HCT116 (cell line): ENCODE results near the gene PIGN. TPM values are rescaled to one million over a fixed set of nuclear protein-coding genes. Genes with fewer than 3 reads are reported as not detected.

Experiments
- ATAC-seq: fragments of 200-7000 bp; cut with Tn5 transposase; 2 replicates; pipeline ENCODE4 v1.9.1; 2020; ENCODE audit warnings: mild to moderate bottlenecking, moderate library complexity
- BruUV-seq: library from RNA; stranded (reverse); fragments of 400-500 nt; replicated peaks from 2 replicates; lab custom pipeline; 2021; lab: Mats Ljungman, UMichigan
- CTCF ChIA-PET: fragments of 300-600 bp; sonication (Branson Sonifier 250); formaldehyde crosslinking; loops from one replicate; lab custom pipeline; 2021; ENCODE audit warnings: antibody characterized with exemption; lab: Charles Lee
- POLR2A ChIA-PET: fragments of 300-600, 350-600 bp; sonication (Branson Sonifier 250); formaldehyde crosslinking; loops from one replicate; lab custom pipeline; 2021; ENCODE audit warnings: antibody characterized with exemption; lab: Charles Lee
- RAD21 ChIA-PET, 2 experiments: fragments of 300-600 bp; sonication (Branson Sonifier 250); formaldehyde crosslinking; loops; one replicate each; lab custom pipeline; 2023; ENCODE audit warnings: low total read pairs in 2 of 2; ENCODE audit not compliant: uncharacterized antibody in 2 of 2, unreplicated experiment in 2 of 2, low non-redundant PET in 1 of 2; lab: Charles Lee
- DNase-seq: peaks from one replicate; pipeline ENCODE4 v3.0.0-alpha.2; 2010; ENCODE audit warnings: low read depth, low spot score
- H2AFZ ChIP-seq: fragments of 200-600 bp; shearing (Covaris generic), sonication (generic); 2 replicates; pipeline ENCODE4 v1.6.1; 2017; ENCODE audit warnings: low read depth, mixed run types, mixed read lengths, antibody characterized with exemption, low read length; ENCODE audit not compliant: poor library complexity, severe bottlenecking
- H3K27ac ChIP-seq: 2 replicates; pipeline ENCODE4 v1.5.1; 2012; ENCODE audit warnings: low read depth, low read length
- H3K27me3 ChIP-seq: fragments of 200-600 bp; sonication (generic); 2 replicates; pipeline ENCODE4 v1.6.1; 2016; ENCODE audit warnings: mixed run types, low read length, mixed read lengths; ENCODE audit not compliant: insufficient read depth
- H3K36me3 ChIP-seq, 2 experiments: fragments of 200-500 bp in 1 of 2; fragments of 200-600 bp in 1 of 2; sonication (Bioruptor generic) in 1 of 2; sonication (generic) in 1 of 2; 2 replicates each; pipeline versions ENCODE4 v1.5.1 to v1.6.1; 2014 to 2016; ENCODE audit warnings: low read length in 2 of 2, inconsistent platforms in 1 of 2, mixed read lengths in 1 of 2, mixed run types in 1 of 2; ENCODE audit not compliant: insufficient read depth in 2 of 2, control insufficient read depth in 1 of 2
- H3K4me1 ChIP-seq, 2 experiments: fragments of 200-600 bp in 1 of 2; sonication (generic) in 1 of 2; 2 replicates each; pipeline versions ENCODE4 v1.5.1 to v1.6.1; 2012 to 2017; ENCODE audit warnings: low read length in 2 of 2, inconsistent platforms in 1 of 2, mild to moderate bottlenecking in 1 of 2, mixed read lengths in 1 of 2, mixed run types in 1 of 2, moderate library complexity in 1 of 2; ENCODE audit not compliant: insufficient read depth in 2 of 2, control insufficient read depth in 1 of 2
- H3K4me2 ChIP-seq: fragments of 200-600 bp; sonication (generic); 2 replicates; pipeline ENCODE4 v1.6.1; 2017; ENCODE audit warnings: mixed run types, low read length, mixed read lengths
- H3K4me3 ChIP-seq, 2 experiments: fragments of 200-600 bp in 1 of 2; sonication (generic) in 1 of 2; replicated peaks in 1 of 2; 2 replicates each; pipeline ENCODE4 v1.5.1; 2011 to 2016; ENCODE audit warnings: low read length in 2 of 2, control low read depth in 1 of 2, low read depth in 1 of 2, mild to moderate bottlenecking in 1 of 2, mixed read lengths in 1 of 2, mixed run types in 1 of 2
- H3K79me2 ChIP-seq: fragments of 200-600 bp; sonication (generic); 2 replicates; pipeline ENCODE4 v1.6.1; 2017; ENCODE audit warnings: mild to moderate bottlenecking, mixed run types, low read length, moderate library complexity, mixed read lengths; ENCODE audit not compliant: insufficient read depth
- H3K9ac ChIP-seq: fragments of 200-600 bp; sonication (generic); 2 replicates; pipeline ENCODE4 v1.6.1; 2016; ENCODE audit warnings: low read length, mixed read lengths
- H3K9me2 ChIP-seq: fragments of 200-600 bp; sonication (generic), shearing (Covaris generic); 2 replicates; pipeline ENCODE4 v1.6.1; 2017; ENCODE audit warnings: mixed run types, mild to moderate bottlenecking, moderate library complexity; ENCODE audit not compliant: insufficient read depth
- H3K9me3 ChIP-seq, 2 experiments: fragments of 200-500 bp in 1 of 2; fragments of 200-600 bp in 1 of 2; sonication (Bioruptor generic) in 1 of 2; sonication (generic) in 1 of 2; 2 replicates each; pipeline ENCODE4 v1.6.1; 2014 to 2017; ENCODE audit warnings: low read length in 2 of 2, mixed read lengths in 2 of 2, inconsistent platforms in 1 of 2, low read depth in 1 of 2, mild to moderate bottlenecking in 1 of 2, mixed run types in 1 of 2, moderate library complexity in 1 of 2; ENCODE audit not compliant: control insufficient read depth in 1 of 2, insufficient read depth in 1 of 2
- H4K20me1 ChIP-seq: fragments of 200-600 bp; sonication (generic), shearing (Covaris generic); 2 replicates; pipeline ENCODE4 v1.6.1; 2017; ENCODE audit warnings: mixed run types, mild to moderate bottlenecking, moderate library complexity; ENCODE audit not compliant: insufficient read depth
- EZH2 ChIP-seq: fragments of 200-600 bp; sonication (generic); IDR thresholded peaks from 2 replicates; pipeline ENCODE4 v1.6.1; 2017; ENCODE audit warnings: antibody characterized with exemption, mixed run types
- EZH2phosphoT487 ChIP-seq: fragments of 200-600 bp; IDR thresholded peaks from 2 replicates; pipeline ENCODE4 v1.6.1; 2018; ENCODE audit warnings: antibody characterized with exemption, borderline replicate concordance
- RAD21 ChIP-seq: IDR thresholded peaks from 2 replicates; pipeline ENCODE4 v1.6.1; 2012; ENCODE audit warnings: low read depth, mild to moderate bottlenecking
- SIN3A ChIP-seq: IDR thresholded peaks from 2 replicates; pipeline ENCODE4 v1.6.1; 2012; ENCODE audit warnings: low read depth
- TCF7L2 ChIP-seq: IDR thresholded peaks from 2 replicates; pipeline ENCODE4 v1.7.0; 2011; ENCODE audit warnings: borderline replicate concordance, inconsistent platforms; ENCODE audit not compliant: insufficient read depth, insufficient read length; ENCODE audit errors: extremely low read depth
- ZFX ChIP-seq: fragments of 450-650 bp; IDR thresholded peaks from 2 replicates; pipeline ENCODE4 v1.6.1; 2017
- intact Hi-C: fragments of 100-400 bp; cut with micrococcal nuclease; formaldehyde crosslinking; loops from 2 replicates; pipeline ENCODE4 v1.10.0; 2022
- total RNA-seq: library from RNA; stranded (reverse); gene quantifications from one replicate; pipeline ENCODE4 v1.2.1, GENCODE V29; 2021; ENCODE audit not compliant: unreplicated experiment
- TF ChIP-seq, protein P1 (sequence below): IDR thresholded peaks from 2 replicates; pipeline ENCODE4 v1.6.1; 2012; ENCODE audit warnings: low read depth

Gene PIGN
- total RNA-seq, 1 experiment from 2014 or later, result 12.2 TPM

DNA sequence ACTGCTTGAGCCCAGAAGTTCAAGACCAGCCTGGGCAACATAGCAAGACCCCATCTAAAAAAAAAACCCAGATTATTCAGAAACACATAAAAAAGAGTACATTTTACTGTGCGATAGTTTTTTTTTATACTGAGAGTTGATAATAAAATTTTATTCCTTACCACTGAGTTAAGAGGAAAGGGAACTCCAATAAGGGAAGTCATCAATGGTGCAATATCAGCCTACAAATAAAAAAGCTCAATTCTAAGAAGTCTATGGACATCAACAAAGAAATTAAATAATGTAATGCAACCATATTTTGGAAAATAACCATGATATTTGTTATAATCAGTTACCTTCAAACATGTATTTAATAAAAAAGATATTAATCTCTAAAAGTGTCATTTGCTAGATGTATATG is 46.6 kb downstream of the PIGN start:
- intact Hi-C loops, result no loop called here
- TF ChIP-seq ZFX (no peak), RAD21 (no peak), EZH2phosphoT487 (no peak), EZH2 (no peak), SIN3A (no peak), TCF7L2 (no peak)
- TF ChIP-seq, protein P1, sequence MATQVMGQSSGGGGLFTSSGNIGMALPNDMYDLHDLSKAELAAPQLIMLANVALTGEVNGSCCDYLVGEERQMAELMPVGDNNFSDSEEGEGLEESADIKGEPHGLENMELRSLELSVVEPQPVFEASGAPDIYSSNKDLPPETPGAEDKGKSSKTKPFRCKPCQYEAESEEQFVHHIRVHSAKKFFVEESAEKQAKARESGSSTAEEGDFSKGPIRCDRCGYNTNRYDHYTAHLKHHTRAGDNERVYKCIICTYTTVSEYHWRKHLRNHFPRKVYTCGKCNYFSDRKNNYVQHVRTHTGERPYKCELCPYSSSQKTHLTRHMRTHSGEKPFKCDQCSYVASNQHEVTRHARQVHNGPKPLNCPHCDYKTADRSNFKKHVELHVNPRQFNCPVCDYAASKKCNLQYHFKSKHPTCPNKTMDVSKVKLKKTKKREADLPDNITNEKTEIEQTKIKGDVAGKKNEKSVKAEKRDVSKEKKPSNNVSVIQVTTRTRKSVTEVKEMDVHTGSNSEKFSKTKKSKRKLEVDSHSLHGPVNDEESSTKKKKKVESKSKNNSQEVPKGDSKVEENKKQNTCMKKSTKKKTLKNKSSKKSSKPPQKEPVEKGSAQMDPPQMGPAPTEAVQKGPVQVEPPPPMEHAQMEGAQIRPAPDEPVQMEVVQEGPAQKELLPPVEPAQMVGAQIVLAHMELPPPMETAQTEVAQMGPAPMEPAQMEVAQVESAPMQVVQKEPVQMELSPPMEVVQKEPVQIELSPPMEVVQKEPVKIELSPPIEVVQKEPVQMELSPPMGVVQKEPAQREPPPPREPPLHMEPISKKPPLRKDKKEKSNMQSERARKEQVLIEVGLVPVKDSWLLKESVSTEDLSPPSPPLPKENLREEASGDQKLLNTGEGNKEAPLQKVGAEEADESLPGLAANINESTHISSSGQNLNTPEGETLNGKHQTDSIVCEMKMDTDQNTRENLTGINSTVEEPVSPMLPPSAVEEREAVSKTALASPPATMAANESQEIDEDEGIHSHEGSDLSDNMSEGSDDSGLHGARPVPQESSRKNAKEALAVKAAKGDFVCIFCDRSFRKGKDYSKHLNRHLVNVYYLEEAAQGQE, result no peak
- no peak overlapping the region for H3K4me3 ChIP-seq
- H2AFZ ChIP-seq, result no peak overlapping the region
- DNase-seq, result no peak
- RAD21 ChIA-PET, result no interaction called here
- no peaks in the 10 kb centered on the region for H3K4me1 ChIP-seq
- no peaks in the 10 kb centered on the region for H3K9me3 ChIP-seq
- H3K9ac ChIP-seq, result no peak overlapping the region
- no peaks in the 10 kb centered on the region; a peak in 2 of 4 replicates for H3K36me3 ChIP-seq
- no peaks in the 10 kb centered on the region for H4K20me1 ChIP-seq
- H3K79me2 ChIP-seq, result no peaks in the 10 kb centered on the region
- H3K4me2 ChIP-seq, result no peak overlapping the region
- no peak overlapping the region for H3K27ac ChIP-seq
- POLR2A ChIA-PET, result no interaction called here
- no peaks in the 10 kb centered on the region for H3K27me3 ChIP-seq
- CTCF ChIA-PET, result no interaction called here
- no TSS peak for BruUV-seq
- H3K9me2 ChIP-seq, result no peaks in the 10 kb centered on the region
- no peak for ATAC-seq
